ENCODE results near the gene RAB28.

RAB28 gene

GRCh38 chr4:13403833-13404232, 80.3 kb downstream of the RAB28 start:
- no peaks in the 10 kb centered on the region for H3K36me3 ChIP-seq (ENCODE audit: insufficient read depth, low read length)
- no peaks in the 10 kb centered on the region for H3F3A ChIP-seq (ENCODE audit: low read depth)
- no peak overlapping the region for H3K4me2 ChIP-seq (ENCODE audit: low read depth, low read length, poor library complexity, severe bottlenecking)
- TF ChIP-seq EZH2phosphoT487 (IDR thresholded peaks at IDR 0.05; ENCODE audit: borderline replicate concordance): no peak
- TF ChIP-seq, protein P1, sequence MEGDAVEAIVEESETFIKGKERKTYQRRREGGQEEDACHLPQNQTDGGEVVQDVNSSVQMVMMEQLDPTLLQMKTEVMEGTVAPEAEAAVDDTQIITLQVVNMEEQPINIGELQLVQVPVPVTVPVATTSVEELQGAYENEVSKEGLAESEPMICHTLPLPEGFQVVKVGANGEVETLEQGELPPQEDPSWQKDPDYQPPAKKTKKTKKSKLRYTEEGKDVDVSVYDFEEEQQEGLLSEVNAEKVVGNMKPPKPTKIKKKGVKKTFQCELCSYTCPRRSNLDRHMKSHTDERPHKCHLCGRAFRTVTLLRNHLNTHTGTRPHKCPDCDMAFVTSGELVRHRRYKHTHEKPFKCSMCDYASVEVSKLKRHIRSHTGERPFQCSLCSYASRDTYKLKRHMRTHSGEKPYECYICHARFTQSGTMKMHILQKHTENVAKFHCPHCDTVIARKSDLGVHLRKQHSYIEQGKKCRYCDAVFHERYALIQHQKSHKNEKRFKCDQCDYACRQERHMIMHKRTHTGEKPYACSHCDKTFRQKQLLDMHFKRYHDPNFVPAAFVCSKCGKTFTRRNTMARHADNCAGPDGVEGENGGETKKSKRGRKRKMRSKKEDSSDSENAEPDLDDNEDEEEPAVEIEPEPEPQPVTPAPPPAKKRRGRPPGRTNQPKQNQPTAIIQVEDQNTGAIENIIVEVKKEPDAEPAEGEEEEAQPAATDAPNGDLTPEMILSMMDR (conservative IDR thresholded peaks at IDR 0.05; ENCODE audit: low read length): no peak; the same call in 1 of the 2 replicates
- no peaks in the 10 kb centered on the region for H4K20me1 ChIP-seq (ENCODE audit: insufficient read depth, low read length, poor library complexity, severe bottlenecking)
- no peaks in the 10 kb centered on the region for H3K79me2 ChIP-seq (ENCODE audit: insufficient read depth, low read length)
- no peaks in the 10 kb centered on the region for H3K9me2 ChIP-seq (replicated peaks; ENCODE audit: low read depth, low read length)
- no peaks in the 10 kb centered on the region for H3K4me1 ChIP-seq (ENCODE audit: insufficient read depth, low read length, poor library complexity, severe bottlenecking)
- no peak overlapping the region for H3K9ac ChIP-seq (ENCODE audit: low read depth, low read length, poor library complexity, severe bottlenecking)
- no peaks in the 10 kb centered on the region for H3K27me3 ChIP-seq (ENCODE audit: insufficient read depth, low read length, poor library complexity, severe bottlenecking)
- H3K4me3 ChIP-seq (ENCODE audit: low read length, poor library complexity, severe bottlenecking): no peak overlapping the region
- H3K9me3 ChIP-seq (ENCODE audit: insufficient read depth, low read depth, low read length): no peaks in the 10 kb centered on the region
- H2AFZ ChIP-seq (ENCODE audit: low read length): no peak overlapping the region

DNA sequence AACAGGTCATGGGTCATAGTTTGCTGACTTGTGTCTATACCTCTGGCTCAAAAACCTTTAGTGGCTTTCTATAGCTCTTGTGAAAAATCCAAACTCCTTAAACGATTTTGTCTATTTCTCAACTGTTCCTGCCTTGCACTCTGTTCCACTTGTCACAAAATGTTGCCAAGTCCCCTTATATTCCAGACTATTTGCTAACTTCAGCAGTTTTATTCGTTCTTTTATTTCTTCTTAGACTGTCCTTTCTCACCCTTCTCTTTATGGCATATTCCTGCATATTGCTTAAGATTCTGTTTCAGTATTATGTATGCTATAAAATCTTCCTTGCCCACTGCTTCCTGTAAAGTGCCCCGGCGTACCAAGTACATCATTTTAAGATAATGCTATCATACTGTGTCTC, 80.8 kb downstream of the RAB28 start:
- H3K4me3 ChIP-seq (ENCODE audit: low read length, poor library complexity, severe bottlenecking): no peak overlapping the region
- no peaks in the 10 kb centered on the region for H4K20me1 ChIP-seq (ENCODE audit: insufficient read depth, low read length, poor library complexity, severe bottlenecking)
- H3K27me3 ChIP-seq (ENCODE audit: insufficient read depth, low read length, poor library complexity, severe bottlenecking): no peaks in the 10 kb centered on the region
- no peak overlapping the region for H2AFZ ChIP-seq (ENCODE audit: low read length)
- H3K9ac ChIP-seq (ENCODE audit: low read depth, low read length, poor library complexity, severe bottlenecking): no peak overlapping the region
- no peaks in the 10 kb centered on the region for H3K4me1 ChIP-seq (ENCODE audit: insufficient read depth, low read length, poor library complexity, severe bottlenecking)
- no peaks in the 10 kb centered on the region for H3K9me3 ChIP-seq (ENCODE audit: insufficient read depth, low read depth, low read length)
- no peaks in the 10 kb centered on the region for H3K36me3 ChIP-seq (ENCODE audit: insufficient read depth, low read length)
- H3K4me2 ChIP-seq (ENCODE audit: low read depth, low read length, poor library complexity, severe bottlenecking): no peak overlapping the region
- no peaks in the 10 kb centered on the region for H3K79me2 ChIP-seq (ENCODE audit: insufficient read depth, low read length)
- no peaks in the 10 kb centered on the region for H3K9me2 ChIP-seq (replicated peaks; ENCODE audit: low read depth, low read length)
- TF ChIP-seq, protein P1 (conservative IDR thresholded peaks at IDR 0.05; ENCODE audit: low read length): no peak
- TF ChIP-seq EZH2phosphoT487 (IDR thresholded peaks at IDR 0.05; ENCODE audit: borderline replicate concordance): no peak
- no peaks in the 10 kb centered on the region for H3F3A ChIP-seq (ENCODE audit: low read depth)

- Histone ChIP-seq H3K4me2 (ENCODE audit: low read depth, low read length, poor library complexity, severe bottlenecking) (no peak overlapping the region), H3K79me2 (ENCODE audit: insufficient read depth, low read length) (no peaks in the 10 kb centered on the region), H3K36me3 (ENCODE audit: insufficient read depth, low read length) (no peaks in the 10 kb centered on the region), H3K9ac (ENCODE audit: low read depth, low read length, poor library complexity, severe bottlenecking) (no peak overlapping the region), H3K4me1 (ENCODE audit: insufficient read depth, low read length, poor library complexity, severe bottlenecking) (peaks cover 5% of the 10 kb centered on the region), H3K9me3 (ENCODE audit: insufficient read depth, low read depth, low read length) (no peaks in the 10 kb centered on the region), H4K20me1 (ENCODE audit: insufficient read depth, low read length, poor library complexity, severe bottlenecking) (no peaks in the 10 kb centered on the region), H3K27me3 (ENCODE audit: insufficient read depth, low read length, poor library complexity, severe bottlenecking) (no peaks in the 10 kb centered on the region), H3K9me2 (replicated peaks; ENCODE audit: low read depth, low read length) (no peaks in the 10 kb centered on the region), H3F3A (ENCODE audit: low read depth) (no peaks in the 10 kb centered on the region), H2AFZ (ENCODE audit: low read length) (no peak overlapping the region), H3K4me3 (ENCODE audit: low read length, poor library complexity, severe bottlenecking) (no peak overlapping the region)
- TF ChIP-seq EZH2phosphoT487 (IDR thresholded peaks at IDR 0.05; ENCODE audit: borderline replicate concordance): no peak
- TF ChIP-seq, protein P1 (conservative IDR thresholded peaks at IDR 0.05; ENCODE audit: low read length): no peak
These were observed 84.9 kb downstream of the RAB28 start for GRCh38 chr4:13399257-13399656.

Data from Loucy (cell line).